SK-N-SH (cell line): ENCODE data around the gene BOC.

ENCODE experiments used
- CTCF ChIP-seq: fragments of 200-600 bp; sonication (generic); IDR thresholded peaks from 2 replicates; pipeline ENCODE4 v1.6.1; 2017; ENCODE audit warnings: antibody characterized with exemption, mild to moderate bottlenecking, moderate library complexity
- EZH2phosphoT487 ChIP-seq: fragments of 200-600 bp; sonication (generic); IDR thresholded peaks from 2 replicates; pipeline ENCODE4 v1.6.1; 2017; ENCODE audit warnings: low read depth, mixed run types, mild to moderate bottlenecking, antibody characterized with exemption, moderate library complexity, borderline replicate concordance
- RAD21 ChIP-seq: IDR thresholded peaks from 2 replicates; pipeline ENCODE4 v1.6.1; 2012; ENCODE audit warnings: mild to moderate bottlenecking, low read length
- YY1 ChIP-seq: IDR thresholded peaks from 2 replicates; pipeline ENCODE4 v1.4.0; 2012; ENCODE audit warnings: low read depth, mild to moderate bottlenecking
- ZBTB33 ChIP-seq: IDR thresholded peaks from 2 replicates; pipeline ENCODE4 v1.4.0; 2012; ENCODE audit warnings: low read depth, borderline replicate concordance

GRCh38 chr3:113275583-113275928 lies 64.2 kb downstream of the BOC start:
- TF ChIP-seq RAD21, result no peak
- TF ChIP-seq YY1, result no peak
- no peak for TF ChIP-seq CTCF
- no peak for TF ChIP-seq ZBTB33
- no peak for TF ChIP-seq EZH2phosphoT487
